Measurements from ENCODE around the gene PXDN. TPM values are rescaled to one million over a fixed set of nuclear protein-coding genes. Genes with fewer than 3 reads are reported as not detected.

PXDN gene
- total RNA-seq, 4 donors from 2014 or later: 9.0 to 46.2 (median 18.5) TPM

DNA sequence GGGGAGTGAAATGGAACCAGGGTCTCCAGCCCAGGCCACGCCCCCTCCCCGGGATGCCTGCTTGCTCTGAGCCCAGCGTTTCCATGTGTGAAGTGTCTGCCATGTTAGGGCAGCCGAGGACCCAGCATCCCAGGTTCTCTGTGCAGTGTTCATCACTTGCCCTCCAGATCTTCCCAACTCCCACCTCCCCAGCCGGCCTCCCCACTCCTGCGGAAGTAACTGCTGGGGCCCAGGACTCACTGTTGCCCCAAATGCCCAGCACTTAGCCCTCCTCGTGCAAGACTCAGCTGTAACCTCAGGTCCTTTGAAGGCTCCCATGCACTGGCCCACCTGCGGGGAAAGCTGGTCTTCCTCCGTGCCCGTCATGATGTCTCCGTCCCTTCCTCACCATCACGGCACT is 9.7 kb upstream of the PXDN start:
- no peak for DNase-seq
- in situ Hi-C loops (cut with MboI; ENCODE audit: low pct_ligation_motif_present in 1 of 4, low pct_unique_long_range_greater_than_20kb in 1 of 4, low sequenced_read_pairs in 3 of 4) (loop anchor here in 1 of 4 donors (25.0 kb wide), 1 partner anchor 167 kb away; no protein-coding TSS in a partner anchor), intact Hi-C loops (cut with DNase I; ENCODE audit: low total_unique reads) (loop anchor here (5.0 to 10.0 kb wide), 2 partner anchors 61 to 167 kb away; no protein-coding TSS in a partner anchor)
- TF ChIP-seq POLR2A (IDR thresholded peaks at IDR 0.05) (no peak), POLR2AphosphoS5 (IDR thresholded peaks at IDR 0.05) (no peak), EP300 (IDR thresholded peaks at IDR 0.05; ENCODE audit: low read depth) (no peak), CTCF (IDR thresholded peaks at IDR 0.05) (no peak)
- 89 to 94% methylated on average over 3 to 12 of the region's 12 CpGs for WGBS, 2 donors (ENCODE audit: low coverage in 1 of 2)
- H3K27ac ChIP-seq: no peak overlapping the region
- no peaks in the 10 kb centered on the region for H3K4me1 ChIP-seq
- H3K9me3 ChIP-seq: no peaks in the 10 kb centered on the region
- H3K4me3 ChIP-seq: no peak overlapping the region
- H3K27me3 ChIP-seq: no peaks in the 10 kb centered on the region
- no peaks in the 10 kb centered on the region for H3K36me3 ChIP-seq

- H3K9me3 ChIP-seq: no peaks in the 10 kb centered on the region
- no peaks in the 10 kb centered on the region for H3K36me3 ChIP-seq
- intact Hi-C loops (cut with DNase I; ENCODE audit: low total_unique reads) (loop anchor here (5.0 to 10.0 kb wide), 2 partner anchors 62 to 165 kb away; no protein-coding TSS in a partner anchor), in situ Hi-C loops (cut with MboI; ENCODE audit: low pct_ligation_motif_present in 1 of 4, low pct_unique_long_range_greater_than_20kb in 1 of 4, low sequenced_read_pairs in 3 of 4) (loop anchor here in 1 of 4 donors (25.0 kb wide), 1 partner anchor 165 kb away; no protein-coding TSS in a partner anchor)
- no peak for DNase-seq
- TF ChIP-seq CTCF (IDR thresholded peaks at IDR 0.05): no peak
- no peak for TF ChIP-seq POLR2A (IDR thresholded peaks at IDR 0.05)
- TF ChIP-seq EP300 (IDR thresholded peaks at IDR 0.05; ENCODE audit: low read depth): no peak
- TF ChIP-seq POLR2AphosphoS5 (IDR thresholded peaks at IDR 0.05): no peak
- H3K4me1 ChIP-seq: peaks cover 0 to 2% (median 0%) of the 10 kb centered on the region in 4 donors
- no peak overlapping the region for H3K27ac ChIP-seq
- no peak overlapping the region for H3K4me3 ChIP-seq
- 82% methylated on average over 6 of the region's 6 CpGs; no CpG with 5 or more reads in 1 of the 2 donors for WGBS, 2 donors (ENCODE audit: low coverage in 1 of 2)
- H3K27me3 ChIP-seq: no peaks in the 10 kb centered on the region
These were observed 8.4 kb upstream of the PXDN start for GRCh38 chr2:1752751-1753150.

GRCh38 chr2:1751767-1752725 is 7.7 kb upstream of the PXDN start:
- DNase-seq: no peak
- in situ Hi-C loops (cut with MboI; ENCODE audit: low pct_ligation_motif_present in 1 of 4, low pct_unique_long_range_greater_than_20kb in 1 of 4, low sequenced_read_pairs in 3 of 4): loop anchor here in 1 of 4 donors (25.0 kb wide), 1 partner anchor 165 kb away; no protein-coding TSS in a partner anchor
- peaks cover 0 to 2% (median 0%) of the 10 kb centered on the region in 4 donors for H3K4me1 ChIP-seq
- no peaks in the 10 kb centered on the region for H3K36me3 ChIP-seq
- TF ChIP-seq POLR2A (IDR thresholded peaks at IDR 0.05): no peak
- no peak for TF ChIP-seq CTCF (IDR thresholded peaks at IDR 0.05)
- no peak for TF ChIP-seq POLR2AphosphoS5 (IDR thresholded peaks at IDR 0.05)
- no peak for TF ChIP-seq EP300 (IDR thresholded peaks at IDR 0.05; ENCODE audit: low read depth)
- WGBS, 2 donors (ENCODE audit: low coverage in 1 of 2): 72 to 84% methylated on average over 5 to 16 of the region's 21 CpGs
- H3K9me3 ChIP-seq: no peaks in the 10 kb centered on the region
- H3K27ac ChIP-seq: no peak overlapping the region
- H3K4me3 ChIP-seq: no peak overlapping the region
- intact Hi-C loops (cut with DNase I; ENCODE audit: low total_unique reads): loop anchor here (1.0 to 10.0 kb wide), 3 partner anchors 63 to 198 kb away; no protein-coding TSS in a partner anchor
- no peaks in the 10 kb centered on the region for H3K27me3 ChIP-seq
